Liver (tissue), 9 donors: ENCODE measurements around the gene BEGAIN. TPM values are rescaled to one million over a fixed set of nuclear protein-coding genes. Genes with fewer than 3 reads are reported as not detected.

Experiments
- DNase-seq: peaks from one replicate; pipeline ENCODE4 v3.0.0-alpha.2; 2017; ENCODE audit warnings: low spot score
- H3K27ac ChIP-seq, 2 donors: one replicate each; pipeline ENCODE4 v1.7.0; 2013; ENCODE audit warnings: inconsistent platforms in 2 of 2, low read length in 2 of 2, control low read depth in 1 of 2, low read depth in 1 of 2, mild to moderate bottlenecking in 1 of 2
- H3K27me3 ChIP-seq, 4 donors: one replicate each; pipeline versions ENCODE4 v1.6.1 to v1.7.0; 2013; ENCODE audit warnings: low read length in 3 of 4, inconsistent platforms in 1 of 4, mild to moderate bottlenecking in 1 of 4, moderate library complexity in 1 of 4; ENCODE audit not compliant: control insufficient read depth in 4 of 4, insufficient read depth in 4 of 4
- H3K36me3 ChIP-seq, 4 donors: one replicate each; pipeline versions ENCODE4 v1.6.1 to v1.7.0; 2013; ENCODE audit warnings: low read length in 3 of 4, mild to moderate bottlenecking in 3 of 4, low read depth in 1 of 4, moderate library complexity in 1 of 4; ENCODE audit not compliant: control insufficient read depth in 4 of 4, insufficient read depth in 3 of 4
- H3K4me1 ChIP-seq, 4 donors: one replicate each; pipeline versions ENCODE4 v1.6.1 to v1.7.0; 2013; ENCODE audit warnings: low read length in 3 of 4, mild to moderate bottlenecking in 3 of 4, moderate library complexity in 1 of 4; ENCODE audit not compliant: control insufficient read depth in 4 of 4, insufficient read depth in 4 of 4
- H3K4me3 ChIP-seq, 3 donors: one replicate each; pipeline versions ENCODE4 v1.6.1 to v1.7.0; 2013; ENCODE audit warnings: low read length in 3 of 3, control low read depth in 1 of 3, low read depth in 1 of 3, mild to moderate bottlenecking in 1 of 3
- H3K9ac ChIP-seq, 2 donors: one replicate each; pipeline ENCODE4 v1.7.0; 2013; ENCODE audit warnings: low read length in 2 of 2, mild to moderate bottlenecking in 2 of 2, moderate library complexity in 2 of 2, control low read depth in 1 of 2, low read depth in 1 of 2
- H3K9me3 ChIP-seq, 4 donors: one replicate each; pipeline versions ENCODE4 v1.6.1 to v1.7.0; 2013; ENCODE audit warnings: low read length in 3 of 4; ENCODE audit not compliant: control insufficient read depth in 4 of 4
- ATF3 ChIP-seq: IDR thresholded peaks from 2 replicates; pipeline ENCODE4 v1.6.1; 2016; ENCODE audit warnings: antibody characterized with exemption
- CTCF ChIP-seq: fragments of 150-350 bp; IDR thresholded peaks from 2 replicates; pipeline ENCODE4 v1.5.1; 2017; ENCODE audit warnings: improper control_type of control experiment, low read depth, low read length; ENCODE audit not compliant: missing input control
- EGR1 ChIP-seq, 2 donors: IDR thresholded peaks; 2 replicates each; pipeline ENCODE4 v1.6.1; 2016 to 2018; ENCODE audit warnings: antibody characterized with exemption in 2 of 2, low read depth in 2 of 2
- FOXA1 ChIP-seq: IDR thresholded peaks from 2 replicates; pipeline ENCODE4 v1.6.1; 2016; ENCODE audit warnings: antibody characterized with exemption
- FOXA2 ChIP-seq: IDR thresholded peaks from 2 replicates; pipeline ENCODE4 v1.6.1; 2016; ENCODE audit warnings: antibody characterized with exemption
- GABPA ChIP-seq, 2 donors: IDR thresholded peaks in 1 of 2; conservative IDR thresholded peaks in 1 of 2; 2 replicates each; pipeline ENCODE4 v1.6.1; 2016; ENCODE audit warnings: antibody characterized with exemption in 2 of 2, mild to moderate bottlenecking in 1 of 2, moderate library complexity in 1 of 2
- HNF4A ChIP-seq, 2 donors: conservative IDR thresholded peaks; 2 replicates each; pipeline ENCODE4 v1.6.1; 2016; ENCODE audit warnings: antibody characterized with exemption in 2 of 2, mild to moderate bottlenecking in 2 of 2
- HNF4G ChIP-seq: IDR thresholded peaks from 2 replicates; pipeline ENCODE4 v1.6.1; 2016; ENCODE audit warnings: antibody characterized with exemption
- JUND ChIP-seq, 2 donors: IDR thresholded peaks; 2 replicates each; pipeline ENCODE4 v1.6.1; 2016; ENCODE audit warnings: antibody characterized with exemption in 2 of 2
- MAX ChIP-seq: IDR thresholded peaks from 2 replicates; pipeline ENCODE4 v1.6.1; 2016; ENCODE audit warnings: antibody characterized with exemption
- NR2F2 ChIP-seq: IDR thresholded peaks from 2 replicates; pipeline ENCODE4 v1.6.1; 2016; ENCODE audit warnings: antibody characterized with exemption
- RAD21 ChIP-seq, 2 donors: IDR thresholded peaks; 2 replicates each; pipeline ENCODE4 v1.6.1; 2016; ENCODE audit warnings: antibody characterized with exemption in 2 of 2, mild to moderate bottlenecking in 2 of 2
- REST ChIP-seq: IDR thresholded peaks from 2 replicates; pipeline ENCODE4 v1.6.1; 2016; ENCODE audit warnings: antibody characterized with exemption, mild to moderate bottlenecking
- RXRA ChIP-seq, 2 donors: IDR thresholded peaks; 2 replicates each; pipeline ENCODE4 v1.6.1; 2017 to 2018; ENCODE audit warnings: antibody characterized with exemption in 2 of 2, mild to moderate bottlenecking in 1 of 2
- TAF1 ChIP-seq: conservative IDR thresholded peaks from 2 replicates; pipeline ENCODE4 v1.6.1; 2016; ENCODE audit warnings: antibody characterized with exemption, mild to moderate bottlenecking
- YY1 ChIP-seq: IDR thresholded peaks from 2 replicates; pipeline ENCODE4 v1.6.1; 2016; ENCODE audit warnings: antibody characterized with exemption, mild to moderate bottlenecking
- ZBTB33 ChIP-seq: IDR thresholded peaks from 2 replicates; pipeline ENCODE4 v1.6.1; 2016; ENCODE audit warnings: antibody characterized with exemption
- WGBS: extraction: QIAGEN DNeasy Blood & Tissue Kit; methylation state at CpG from one replicate; pipeline ENCODE4 v1.1.7; 2013; 5-methylcytosine and 5-hydroxymethylcytosine counted together
- polyA plus RNA-seq, 2 donors: library from polyadenylated mRNA; stranded (reverse) in 1 of 2; unstranded in 1 of 2; fragments of 200-250 nt in 1 of 2; fragments of >200 nt in 1 of 2; fragmentation: Nextera tagmentation in 1 of 2; extraction: Ambion mirVana in 1 of 2; gene quantifications; one replicate each; pipeline versions ENCODE4 v1.2.1 to v1.2.3, GENCODE V29; 2013 to 2015
- total RNA-seq, 2 donors: library from RNA; depleted of rRNA; stranded (reverse); fragments of >200 nt; gene quantifications; one replicate each; pipeline ENCODE4 v1.2.3, GENCODE V29; 2014
- donor health status: healthy.
- donor health status: healthy.
- donor health status: healthy.
- donor health status: healthy.
- donor health status: healthy.

The BEGAIN gene
- total and polyA plus RNA-seq, 4 donors = 0.11 to 1.9 (median 0.29) TPM

GRCh38 chr14:100558226-100558625 lies 29.0 kb downstream of the BEGAIN start:
- Histone ChIP-seq H3K27me3 (peaks cover 0 to 3% (median 0%) of the 10 kb centered on the region in 4 donors), H3K4me1 (no peaks in the 10 kb centered on the region), H3K36me3 (no peaks in the 10 kb centered on the region), H3K27ac (no peak overlapping the region), H3K9ac (no peak overlapping the region), H3K4me3 (no peak overlapping the region), H3K9me3 (no peaks in the 10 kb centered on the region)
- 84% methylated on average over 11 of the region's 11 CpGs for WGBS
- DNase-seq = no peak
- TF ChIP-seq ATF3 (no peak), CTCF (no peak), REST (no peak), RAD21 (IDR thresholded peaks at IDR 0.05) (no peak), GABPA (IDR thresholded peaks at IDR 0.05 in 1 of 2, conservative IDR thresholded peaks at IDR 0.05 in 1 of 2) (no peak), TAF1 (no peak), JUND (IDR thresholded peaks at IDR 0.05) (no peak), RXRA (IDR thresholded peaks at IDR 0.05) (no peak), NR2F2 (no peak), EGR1 (IDR thresholded peaks at IDR 0.05; ENCODE audit: low read depth in 2 of 2) (no peak), FOXA2 (no peak), HNF4A (conservative IDR thresholded peaks at IDR 0.05) (no peak), HNF4G (no peak), FOXA1 (no peak), YY1 (no peak), MAX (no peak)

GRCh38 chr14:100557658-100558057 lies 29.6 kb downstream of the BEGAIN start:
- Histone ChIP-seq H3K36me3 (no peaks in the 10 kb centered on the region), H3K9ac (no peak overlapping the region), H3K4me3 (no peak overlapping the region), H3K4me1 (no peaks in the 10 kb centered on the region), H3K27ac (no peak overlapping the region), H3K27me3 (peaks cover 0 to 3% (median 0%) of the 10 kb centered on the region in 4 donors), H3K9me3 (no peaks in the 10 kb centered on the region)
- 50% methylated on average over 11 of the region's 11 CpGs for WGBS
- no peak for DNase-seq
- TF ChIP-seq JUND (IDR thresholded peaks at IDR 0.05) (no peak), YY1 (no peak), FOXA2 (no peak), MAX (no peak), TAF1 (no peak), FOXA1 (no peak), HNF4A (conservative IDR thresholded peaks at IDR 0.05) (no peak), GABPA (IDR thresholded peaks at IDR 0.05 in 1 of 2, conservative IDR thresholded peaks at IDR 0.05 in 1 of 2) (no peak), RAD21 (IDR thresholded peaks at IDR 0.05) (no peak), CTCF (no peak), EGR1 (IDR thresholded peaks at IDR 0.05; ENCODE audit: low read depth in 2 of 2) (no peak), ATF3 (no peak), RXRA (IDR thresholded peaks at IDR 0.05) (no peak), ZBTB33 (no peak)
